HG02759 (cell line): ENCODE measurements around the gene LARP4B.

Source experiments
- ATAC-seq: cut with Tn5 transposase; IDR thresholded peaks from one replicate; pipeline ENCODE4 v1.9.1; 2021; ENCODE audit warnings: mild to moderate bottlenecking, moderate library complexity; ENCODE audit not compliant: unreplicated experiment

The LARP4B gene

DNA sequence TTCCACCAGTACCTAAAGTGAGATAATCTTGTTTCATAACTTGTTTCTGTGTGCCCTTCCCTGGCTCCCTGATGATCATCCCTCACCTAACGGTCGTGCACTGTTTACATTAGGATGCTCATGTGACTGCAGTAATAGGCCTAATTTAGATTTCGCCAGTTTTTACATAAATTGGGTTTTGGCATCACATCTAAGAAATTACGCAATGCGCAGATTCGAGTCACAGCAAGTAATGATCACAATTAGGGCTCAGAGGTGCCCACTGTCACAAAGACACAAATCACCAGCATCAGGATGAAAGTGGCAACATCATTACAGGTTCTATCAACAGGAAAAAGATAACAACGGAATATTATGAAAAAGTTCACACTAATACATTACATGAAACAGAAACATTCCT is 94.7 kb downstream of the LARP4B start:
- no peak for ATAC-seq

DNA sequence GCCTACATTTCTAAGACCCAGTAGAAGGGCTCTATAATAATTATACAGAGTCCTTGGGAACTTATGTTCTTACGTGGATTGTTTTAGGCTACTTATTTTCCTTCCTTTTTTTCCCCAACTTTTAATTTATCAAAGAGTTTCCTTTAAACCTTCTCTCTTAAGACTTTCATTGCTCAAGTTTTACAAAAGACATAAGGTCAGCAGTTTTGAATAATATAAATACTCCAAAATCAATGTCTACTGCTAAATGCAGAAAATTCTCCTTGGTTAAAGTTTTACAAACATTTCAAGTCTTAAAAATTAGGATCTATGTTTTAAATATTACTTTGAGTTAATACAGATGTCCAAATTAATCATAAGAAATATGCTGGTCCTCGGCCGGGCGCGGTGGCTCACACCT is 97.0 kb downstream of the LARP4B start:
- ATAC-seq: no peak

DNA sequence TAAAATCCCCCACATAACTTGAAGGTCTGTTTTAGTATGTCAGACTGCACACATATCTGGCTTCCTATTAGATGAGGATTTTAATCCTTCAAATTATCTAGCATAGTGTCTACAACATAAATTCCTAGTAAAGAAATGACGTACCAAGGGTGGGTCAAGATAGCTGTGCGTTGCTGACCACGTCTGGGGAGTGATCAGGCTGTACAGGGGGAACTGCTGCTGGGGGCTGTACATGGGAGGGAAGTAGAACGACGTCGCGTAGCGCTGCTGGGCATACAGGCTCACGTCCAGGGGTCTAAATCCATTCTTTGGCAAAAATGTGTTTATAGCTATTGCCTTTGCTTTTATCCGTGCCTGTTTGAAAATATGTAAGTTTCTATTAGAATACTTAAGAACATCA is 102.3 kb downstream of the LARP4B start:
- no peak for ATAC-seq

DNA sequence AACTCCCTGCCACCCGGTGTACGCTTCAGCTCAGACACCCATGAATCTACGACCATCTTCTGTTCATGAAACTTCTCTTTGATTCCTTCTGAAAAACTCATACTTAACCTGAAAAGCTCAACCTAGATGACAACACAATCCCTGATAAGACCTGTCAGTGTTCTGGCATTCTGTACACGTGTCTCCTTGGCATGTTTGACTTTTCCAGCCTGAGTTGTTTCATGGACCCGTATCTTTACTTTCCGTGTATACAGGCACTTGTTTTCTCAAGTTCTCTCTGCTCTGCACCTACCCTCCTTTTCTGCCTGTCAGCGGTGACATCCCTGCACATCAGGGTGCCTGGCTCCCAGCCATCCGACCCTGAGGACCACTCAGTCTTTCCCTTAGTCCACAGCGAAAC is 103.3 kb downstream of the LARP4B start:
- ATAC-seq: no peak

DNA sequence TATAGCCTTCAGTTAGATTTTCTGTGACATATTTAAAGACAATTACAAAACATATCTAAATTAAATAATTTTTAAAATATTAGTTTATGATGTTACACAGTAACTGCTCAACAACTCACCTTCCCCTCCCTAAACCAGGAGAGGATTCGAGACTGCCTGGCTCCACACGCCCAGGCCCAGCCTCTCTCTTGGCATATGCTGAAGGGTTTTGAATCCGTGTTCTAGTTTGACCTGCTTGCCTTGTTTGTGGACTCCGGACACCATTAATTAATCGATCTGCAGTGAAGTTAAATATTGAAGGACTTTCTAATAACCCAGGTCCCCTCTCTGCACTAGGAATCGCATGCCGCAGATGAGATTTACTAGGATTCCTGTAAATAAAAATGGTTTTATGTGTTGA is 106.6 kb downstream of the LARP4B start:
- ATAC-seq: no peak

GRCh38 chr10:824497-824896 is 107.0 kb downstream of the LARP4B start:
- ATAC-seq: no peak

DNA sequence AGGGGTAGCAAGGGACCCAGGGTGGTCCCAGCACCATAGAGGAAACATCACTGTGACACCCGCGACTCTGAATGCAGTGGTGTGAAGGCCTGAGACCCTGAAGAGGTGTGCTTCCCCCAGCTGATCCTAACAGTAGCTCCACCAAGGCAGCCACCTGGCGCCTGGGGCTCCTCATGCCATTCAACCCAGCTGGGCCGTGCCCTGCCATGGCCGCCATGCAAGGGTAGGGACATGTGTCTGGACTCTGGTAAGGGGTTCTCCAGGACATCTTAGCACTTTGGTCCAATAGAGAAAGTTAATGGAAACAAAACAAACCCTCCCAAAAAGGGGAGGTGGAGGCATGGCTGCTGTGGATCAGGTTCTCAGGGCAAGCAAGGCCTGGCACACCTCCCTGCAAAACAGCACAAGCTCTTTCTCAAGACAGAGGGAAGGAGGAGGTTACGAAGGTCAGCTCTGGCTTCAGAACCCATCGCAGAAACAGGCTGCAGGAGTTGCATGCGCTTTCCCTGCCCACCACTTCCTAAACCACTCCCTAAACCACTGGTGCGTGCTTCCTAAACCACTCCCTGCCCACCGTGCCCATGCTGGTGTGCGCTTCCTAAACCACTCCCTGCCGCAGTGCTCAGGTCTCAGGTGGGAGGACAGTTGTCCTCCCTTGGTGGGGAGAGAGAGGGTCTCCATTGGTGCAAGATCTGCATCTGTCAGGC is 108.7 kb downstream of the LARP4B start:
- ATAC-seq: no peak

DNA sequence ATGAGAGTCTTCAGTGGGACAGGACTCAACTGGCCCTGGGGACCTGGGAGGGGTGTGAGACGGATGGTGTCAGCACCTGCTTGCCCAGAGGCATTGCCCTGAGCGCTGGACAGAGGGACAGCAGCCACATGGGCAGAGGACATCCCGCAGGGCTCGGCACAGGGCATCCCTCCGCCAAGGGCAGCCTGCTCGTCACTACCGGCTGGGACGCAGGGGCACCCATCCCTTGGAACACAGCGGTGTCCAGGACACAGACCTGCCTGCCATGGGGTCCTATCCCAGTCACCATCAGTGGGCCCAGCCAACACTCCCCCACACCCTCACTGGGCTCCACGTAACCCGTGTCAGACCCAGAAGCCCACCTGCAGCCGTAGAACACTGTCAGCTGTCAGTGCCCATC is 109.3 kb downstream of the LARP4B start:
- ATAC-seq: no peak

GRCh38 chr10:821322-821721 is 110.2 kb downstream of the LARP4B start:
- ATAC-seq: no peak

GRCh38 chr10:819816-820215 is 111.7 kb downstream of the LARP4B start:
- ATAC-seq: no peak

DNA sequence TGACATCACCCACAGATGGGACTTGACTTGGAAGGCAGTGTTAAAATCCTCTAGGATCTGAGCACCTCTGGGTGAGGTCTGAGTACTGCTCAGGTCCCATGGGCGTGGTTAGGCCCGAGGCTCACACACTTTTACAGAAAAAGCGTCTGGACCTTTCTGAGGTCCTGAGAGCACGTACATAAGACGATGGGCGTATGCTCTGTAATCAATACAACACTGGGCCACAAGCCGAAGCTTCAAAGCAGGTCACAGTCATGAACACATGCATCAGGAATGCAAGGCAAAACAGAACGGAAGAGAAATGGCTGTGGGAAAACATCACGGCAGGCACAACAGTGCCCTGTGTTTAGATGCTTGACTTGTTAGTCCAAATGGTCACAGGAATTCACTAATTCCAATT is 112.2 kb downstream of the LARP4B start:
- ATAC-seq: no peak

- no peak for ATAC-seq
Measured at GRCh38 chr10:818526-819220, 112.8 kb downstream of the LARP4B start.

DNA sequence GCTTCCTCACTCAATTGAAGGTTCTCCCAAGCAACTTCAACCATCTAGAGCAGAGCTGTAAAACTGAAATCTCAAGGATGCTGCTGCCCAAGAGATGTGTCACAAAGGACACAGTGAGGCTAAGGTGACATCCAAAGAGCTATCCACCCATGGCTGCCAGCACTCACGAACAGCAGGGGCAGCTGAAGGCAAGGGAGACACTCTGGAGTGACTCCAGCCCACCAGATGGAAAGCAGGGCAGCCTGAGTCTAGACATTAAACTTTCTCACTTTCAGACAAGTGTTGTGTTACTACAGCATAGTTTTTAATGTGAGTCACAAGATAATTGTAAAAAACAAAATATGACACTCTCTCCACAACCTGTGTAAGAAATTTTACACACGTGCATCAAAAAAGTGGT is 113.5 kb downstream of the LARP4B start:
- ATAC-seq: no peak

DNA sequence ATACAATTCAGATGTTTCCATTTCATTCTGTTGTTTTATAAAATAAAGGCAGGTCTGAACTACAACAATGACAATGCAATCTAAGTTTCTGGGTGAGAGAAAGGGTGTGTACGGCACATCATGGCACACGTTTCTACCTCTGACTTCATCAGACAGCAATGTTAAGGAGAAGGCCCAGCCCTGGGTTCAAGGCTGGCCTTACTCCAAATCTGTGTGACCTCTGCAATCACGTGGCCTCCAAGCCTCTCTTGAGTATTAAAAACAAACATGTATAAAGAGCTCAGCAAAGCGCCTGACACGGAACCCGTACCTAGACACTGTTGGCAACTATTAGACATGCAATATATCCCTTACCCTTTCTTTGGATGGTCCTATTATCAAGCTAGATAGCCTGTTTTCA is 114.1 kb downstream of the LARP4B start:
- ATAC-seq: no peak

DNA sequence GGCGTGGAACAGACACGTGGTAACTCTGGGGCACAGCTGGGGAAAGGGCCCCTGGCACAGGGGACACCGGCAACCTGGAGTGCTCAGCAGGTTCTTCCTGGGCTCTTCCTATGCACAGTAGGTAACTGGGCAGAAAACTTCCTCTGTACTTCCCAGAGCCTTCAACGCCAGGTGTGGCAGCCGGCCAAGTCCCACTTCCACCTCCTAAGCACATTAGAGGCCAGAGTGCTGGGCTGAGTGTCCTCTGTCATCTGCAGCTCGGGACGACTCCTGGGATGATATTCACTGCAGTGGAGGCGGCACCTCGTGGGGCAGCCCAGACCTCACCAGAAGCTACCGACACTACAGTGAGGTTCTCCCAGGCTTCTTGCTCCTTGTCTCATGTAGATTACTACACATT is 114.5 kb downstream of the LARP4B start:
- no peak for ATAC-seq

GRCh38 chr10:816091-816477 is 115.4 kb downstream of the LARP4B start:
- no peak for ATAC-seq

- ATAC-seq: no peak
Measured at GRCh38 chr10:815338-816090, 116.0 kb downstream of the LARP4B start.

DNA sequence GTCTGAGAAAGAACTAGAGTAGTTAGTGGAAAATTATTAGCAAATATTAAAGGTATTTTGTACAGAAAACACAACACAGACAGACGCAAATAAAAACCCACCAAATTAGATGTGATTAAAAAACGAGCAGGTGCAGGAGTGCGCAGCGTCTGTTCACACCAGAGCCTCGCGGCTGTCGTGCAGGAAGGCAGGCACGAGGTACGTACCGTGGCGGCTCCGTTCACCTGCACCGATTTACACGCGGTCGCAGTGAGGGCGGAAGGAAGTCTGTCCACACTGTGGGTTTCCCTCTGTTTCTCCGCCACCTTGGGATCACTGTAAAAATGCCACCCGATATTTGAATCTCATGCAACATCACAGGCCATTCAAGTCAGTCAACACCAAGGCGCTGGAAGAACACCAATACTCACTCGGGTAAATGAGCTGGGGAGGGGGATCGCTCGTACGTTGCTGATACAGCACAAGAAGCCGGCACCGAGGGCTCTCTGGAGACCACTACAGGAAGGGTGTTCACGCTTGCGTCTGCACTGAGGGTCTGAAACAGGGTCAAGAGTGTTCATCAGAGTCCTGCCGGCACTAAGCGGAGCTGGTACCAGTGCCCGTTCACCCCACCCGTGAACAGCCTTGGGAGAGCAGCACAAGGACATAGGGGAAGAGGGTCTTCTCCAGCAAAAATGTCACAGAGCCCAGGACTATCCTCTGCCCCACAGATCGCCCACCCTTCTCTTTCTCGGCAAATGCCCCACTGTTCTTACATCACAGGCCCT is 116.8 kb downstream of the LARP4B start:
- ATAC-seq: no peak

GRCh38 chr10:813286-813685 is 118.2 kb downstream of the LARP4B start:
- no peak for ATAC-seq

DNA sequence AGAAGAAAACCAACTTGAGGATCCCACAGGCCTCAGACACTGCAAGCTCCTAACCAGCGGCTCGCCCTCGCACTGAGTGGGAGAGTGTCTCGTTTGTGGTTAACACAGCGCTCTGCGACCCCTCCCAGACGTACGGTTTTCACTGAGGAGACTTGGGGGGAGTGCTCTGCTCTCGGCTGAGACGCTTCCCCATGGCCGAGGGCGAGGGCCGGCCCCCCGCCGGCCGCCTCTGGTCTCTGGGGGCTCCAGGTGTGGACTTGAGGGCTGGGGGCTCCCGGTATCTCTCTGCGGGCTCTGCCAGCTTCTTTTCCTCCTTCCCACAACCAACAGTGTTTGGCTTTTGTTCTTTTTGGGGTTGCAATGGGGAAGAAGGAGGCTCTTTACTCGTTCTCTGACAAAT is 118.7 kb downstream of the LARP4B start:
- ATAC-seq: no peak
